Sigmoid colon (tissue), 7 donors: ENCODE measurements around the gene PTPA. TPM values are rescaled to one million over a fixed set of nuclear protein-coding genes. Genes with fewer than 3 reads are reported as not detected.
"Not testable (repeated sequence)": the region's sequence is repeated elsewhere in the genome, so short reads cannot be mapped to it uniquely, and the experiment has no call there.

Experiments used
- DNase-seq: peaks from one replicate; pipeline ENCODE4 v3.0.0-alpha.2; 2019
- H3K27ac ChIP-seq, 4 donors: fragments of 200-600 bp; sonication (generic); one replicate each; pipeline ENCODE4 v1.5.1; 2016 to 2019; ENCODE audit warnings: mild to moderate bottlenecking in 1 of 4
- H3K27me3 ChIP-seq, 3 donors: fragments of 200-600 bp; sonication (generic); one replicate each; pipeline ENCODE4 v1.5.1; 2019; ENCODE audit warnings: mild to moderate bottlenecking in 1 of 3
- H3K36me3 ChIP-seq, 4 donors: fragments of 200-600 bp; sonication (generic); one replicate each; pipeline ENCODE4 v1.5.1; 2016 to 2019
- H3K4me1 ChIP-seq, 4 donors: fragments of 200-600 bp; sonication (generic); one replicate each; pipeline ENCODE4 v1.5.1; 2017 to 2019
- H3K4me3 ChIP-seq, 4 donors: fragments of 200-600 bp; sonication (generic); one replicate each; pipeline ENCODE4 v1.5.1; 2017 to 2019; ENCODE audit warnings: mild to moderate bottlenecking in 2 of 4, moderate library complexity in 1 of 4
- H3K9me3 ChIP-seq, 4 donors: fragments of 200-600 bp in 3 of 4; sonication (generic) in 3 of 4; one replicate each; pipeline versions ENCODE4 v1.5.1 to v1.6.1; 2013 to 2019
- EP300 ChIP-seq, 4 donors: sonication (generic); formaldehyde crosslinking; IDR thresholded peaks; one replicate each; pipeline ENCODE4 v1.6.1; 2017; ENCODE audit warnings: antibody characterized with exemption in 4 of 4
- POLR2A ChIP-seq, 2 donors: fragments of 450-650 bp; IDR thresholded peaks; one replicate each; pipeline ENCODE4 v1.6.1; 2016; ENCODE audit warnings: antibody characterized with exemption in 2 of 2, mild to moderate bottlenecking in 2 of 2, moderate library complexity in 2 of 2
- POLR2AphosphoS5 ChIP-seq, 4 donors: sonication (generic); formaldehyde crosslinking; IDR thresholded peaks; one replicate each; pipeline ENCODE4 v1.6.1; 2017; ENCODE audit warnings: antibody characterized with exemption in 4 of 4
- WGBS, 2 donors: extraction: QIAGEN DNeasy Blood & Tissue Kit; methylation state at CpG; one replicate each; pipeline ENCODE4 v1.1.7; 2013; 5-methylcytosine and 5-hydroxymethylcytosine counted together
- intact Hi-C: fragments of 100-400 bp; cut with DNase I; formaldehyde crosslinking; loops from one replicate; pipeline ENCODE4 v1.15.1; 2023
- polyA plus RNA-seq, 3 donors: library from polyadenylated mRNA; stranded (reverse); fragments of 200-250 nt; gene quantifications; one replicate each; pipeline ENCODE4 v1.2.3, GENCODE V29; 2013
- total RNA-seq, 4 donors: library from RNA; depleted of rRNA; stranded (reverse); fragments of >200 nt; gene quantifications; one replicate each; pipeline ENCODE4 v1.1.0, GENCODE V29; 2016
- TF ChIP-seq, protein P1 (sequence below), 4 experiments: fragments of 450-650 bp in 3 of 4; fragments of 200-600 bp in 1 of 4; IDR thresholded peaks; one replicate each; pipeline ENCODE4 v1.5.1; 2016 to 2019; ENCODE audit warnings: antibody characterized with exemption in 4 of 4, mild to moderate bottlenecking in 3 of 4, moderate library complexity in 2 of 4
- donor health status: healthy with polysubstance abuse.
- donor health status: Bipolar disorder and iron deficiency.
- donor health status: healthy.

The PTPA gene
- total and polyA plus RNA-seq, 7 donors: 50.2 to 141 (median 78.5) TPM

DNA sequence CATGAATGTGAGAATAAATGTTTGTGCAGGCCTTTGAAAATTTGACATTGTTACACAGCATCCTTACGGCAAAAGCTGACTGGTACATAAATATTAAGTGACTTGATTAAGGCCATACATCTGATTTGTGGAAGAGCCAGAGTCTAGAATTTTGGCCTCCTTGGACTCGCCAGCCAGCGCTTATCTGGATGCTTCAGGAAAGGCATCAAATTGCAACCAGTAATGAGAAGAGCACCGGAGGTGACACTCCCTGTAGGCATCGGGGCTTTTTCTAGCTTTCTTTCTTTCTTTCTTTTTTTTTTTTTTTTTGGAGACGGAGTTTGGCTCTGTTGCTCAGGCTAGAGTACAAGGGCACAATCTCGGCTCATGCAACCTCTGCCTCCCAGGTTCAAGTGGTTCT lies 80.0 kb downstream of the PTPA start:
- Histone ChIP-seq H3K36me3 (no peaks in the 10 kb centered on the region), H3K4me3 (no peak overlapping the region), H3K9me3 (peaks cover 0 to 3% (median 0%) of the 10 kb centered on the region in 4 donors), H3K27ac (no peak overlapping the region), H3K4me1 (no peaks in the 10 kb centered on the region), H3K27me3 (no peaks in the 10 kb centered on the region)
- DNase-seq: no peak
- TF ChIP-seq POLR2AphosphoS5 (IDR thresholded peaks at IDR 0.05): no peak
- TF ChIP-seq, protein P1, sequence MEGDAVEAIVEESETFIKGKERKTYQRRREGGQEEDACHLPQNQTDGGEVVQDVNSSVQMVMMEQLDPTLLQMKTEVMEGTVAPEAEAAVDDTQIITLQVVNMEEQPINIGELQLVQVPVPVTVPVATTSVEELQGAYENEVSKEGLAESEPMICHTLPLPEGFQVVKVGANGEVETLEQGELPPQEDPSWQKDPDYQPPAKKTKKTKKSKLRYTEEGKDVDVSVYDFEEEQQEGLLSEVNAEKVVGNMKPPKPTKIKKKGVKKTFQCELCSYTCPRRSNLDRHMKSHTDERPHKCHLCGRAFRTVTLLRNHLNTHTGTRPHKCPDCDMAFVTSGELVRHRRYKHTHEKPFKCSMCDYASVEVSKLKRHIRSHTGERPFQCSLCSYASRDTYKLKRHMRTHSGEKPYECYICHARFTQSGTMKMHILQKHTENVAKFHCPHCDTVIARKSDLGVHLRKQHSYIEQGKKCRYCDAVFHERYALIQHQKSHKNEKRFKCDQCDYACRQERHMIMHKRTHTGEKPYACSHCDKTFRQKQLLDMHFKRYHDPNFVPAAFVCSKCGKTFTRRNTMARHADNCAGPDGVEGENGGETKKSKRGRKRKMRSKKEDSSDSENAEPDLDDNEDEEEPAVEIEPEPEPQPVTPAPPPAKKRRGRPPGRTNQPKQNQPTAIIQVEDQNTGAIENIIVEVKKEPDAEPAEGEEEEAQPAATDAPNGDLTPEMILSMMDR (IDR thresholded peaks at IDR 0.05): no peak
- TF ChIP-seq POLR2A (IDR thresholded peaks at IDR 0.05): no peak
- TF ChIP-seq EP300 (IDR thresholded peaks at IDR 0.05): no peak
- WGBS, 2 donors: 92% methylated on average over 7 of the region's 7 CpGs
- intact Hi-C loops: no loop called here

DNA sequence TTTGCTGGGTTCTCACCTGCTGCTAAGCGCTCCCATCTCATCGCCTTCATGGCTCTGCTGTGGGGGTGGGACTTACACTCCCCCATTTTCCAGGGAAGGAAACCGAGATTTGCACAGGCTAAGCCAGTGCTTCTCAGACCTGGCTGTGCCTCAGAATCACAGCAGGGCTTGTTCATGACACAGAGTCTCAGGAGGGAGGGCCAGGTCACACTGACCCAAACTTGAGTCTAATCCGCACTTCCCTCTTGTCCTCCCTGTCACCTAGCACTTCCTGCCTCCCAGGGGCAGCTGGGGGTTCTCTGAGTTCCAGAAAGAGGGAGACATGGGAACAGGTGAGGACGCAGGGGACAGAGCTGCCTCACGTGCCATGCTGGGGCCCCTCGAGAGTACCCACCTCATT lies 82.4 kb downstream of the PTPA start:
- Histone ChIP-seq H3K4me3 (no peak overlapping the region), H3K9me3 (peaks cover 0 to 3% (median 0%) of the 10 kb centered on the region in 4 donors), H3K27me3 (no peaks in the 10 kb centered on the region), H3K36me3 (no peaks in the 10 kb centered on the region), H3K27ac (no peak overlapping the region), H3K4me1 (peaks cover 0 to 13% (median 8%) of the 10 kb centered on the region in 4 donors)
- DNase-seq: no peak
- TF ChIP-seq POLR2AphosphoS5 (IDR thresholded peaks at IDR 0.05) (no peak), EP300 (IDR thresholded peaks at IDR 0.05) (no peak), POLR2A (IDR thresholded peaks at IDR 0.05) (no peak)
- TF ChIP-seq, protein P1 (IDR thresholded peaks at IDR 0.05): no peak
- WGBS, 2 donors: 87 to 88% methylated on average over 7 of the region's 7 CpGs
- intact Hi-C loops: no loop called here

DNA sequence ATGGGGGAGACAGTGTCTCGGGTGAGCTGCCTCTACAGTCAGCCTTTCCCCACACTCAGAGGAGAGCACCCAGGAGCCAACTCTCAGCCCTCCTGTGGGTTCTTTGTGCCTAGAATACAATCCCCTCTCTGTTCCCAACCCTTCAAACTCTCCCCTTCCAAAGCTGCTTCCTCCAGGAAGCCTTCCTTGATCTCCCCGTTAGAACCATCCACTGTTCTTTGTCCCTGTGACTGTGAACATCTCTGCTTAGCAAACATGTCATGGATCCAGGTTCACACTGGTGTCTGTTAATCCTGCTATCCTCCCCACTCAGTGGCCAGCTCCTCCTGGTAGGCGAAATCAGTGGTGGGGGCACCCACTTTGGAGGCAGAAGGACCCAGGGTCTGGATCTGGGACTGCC lies 83.0 kb downstream of the PTPA start:
- H3K4me1 ChIP-seq: peaks cover 0 to 14% (median 8%) of the 10 kb centered on the region in 4 donors
- no peaks in the 10 kb centered on the region for H3K27me3 ChIP-seq
- H3K4me3 ChIP-seq: no peak overlapping the region
- no peaks in the 10 kb centered on the region for H3K36me3 ChIP-seq
- H3K27ac ChIP-seq: no peak overlapping the region
- TF ChIP-seq POLR2A (IDR thresholded peaks at IDR 0.05): no peak
- TF ChIP-seq POLR2AphosphoS5 (IDR thresholded peaks at IDR 0.05): no peak
- TF ChIP-seq, protein P1 (IDR thresholded peaks at IDR 0.05): no peak
- TF ChIP-seq EP300 (IDR thresholded peaks at IDR 0.05): no peak
- H3K9me3 ChIP-seq: peaks cover 0 to 3% (median 0%) of the 10 kb centered on the region in 4 donors
- 52 to 64% methylated on average over 3 of the region's 3 CpGs for WGBS, 2 donors
- intact Hi-C loops: no loop called here
- no peak for DNase-seq

- H3K36me3 ChIP-seq: no peaks in the 10 kb centered on the region
- intact Hi-C loops: no loop called here
- H3K27ac ChIP-seq: no peak overlapping the region
- no peak for DNase-seq
- H3K4me3 ChIP-seq: no peak overlapping the region
- WGBS, 2 donors: 89 to 93% methylated on average over 10 of the region's 10 CpGs
- H3K9me3 ChIP-seq: peaks cover 0 to 3% (median 0%) of the 10 kb centered on the region in 4 donors
- H3K27me3 ChIP-seq: no peaks in the 10 kb centered on the region
- TF ChIP-seq, protein P1 (IDR thresholded peaks at IDR 0.05): no peak
- TF ChIP-seq EP300 (IDR thresholded peaks at IDR 0.05): no peak
- no peak for TF ChIP-seq POLR2AphosphoS5 (IDR thresholded peaks at IDR 0.05)
- TF ChIP-seq POLR2A (IDR thresholded peaks at IDR 0.05): no peak
- peaks cover 0 to 14% (median 8%) of the 10 kb centered on the region in 4 donors for H3K4me1 ChIP-seq
Measured at GRCh38 chr9:129195606-129196005, 84.4 kb downstream of the PTPA start.

- H3K27ac ChIP-seq, H3K9me3 ChIP-seq, H3K27me3 ChIP-seq, H3K36me3 ChIP-seq, intact Hi-C loops, H3K4me3 ChIP-seq, DNase-seq: not testable (repeated sequence)
- WGBS, 2 donors: 90 to 95% methylated on average over 6 of the region's 6 CpGs
- peaks cover 0 to 14% (median 8%) of the 10 kb centered on the region in 4 donors for H3K4me1 ChIP-seq
Measured at GRCh38 chr9:129197045-129197444, 85.8 kb downstream of the PTPA start.
